HFF-Myc (cell line): ENCODE data around the gene TRAPPC12.

Experiments used
- DNase-seq: peaks from one replicate; pipeline ENCODE4 v3.0.0-alpha.2; 2011; ENCODE audit warnings: low read depth; ENCODE audit errors: extremely low read depth
- H3K4me3 ChIP-seq: replicated peaks from 2 replicates; pipeline ENCODE4 v1.5.1; 2011; ENCODE audit warnings: low read depth, mild to moderate bottlenecking, control low read depth, low read length
- TF ChIP-seq, protein P1 (sequence below): IDR thresholded peaks from 2 replicates; pipeline ENCODE4 v1.5.1; 2012; ENCODE audit warnings: mild to moderate bottlenecking, low read depth, low read length, control low read depth; ENCODE audit errors: missing control alignments

Gene TRAPPC12

DNA sequence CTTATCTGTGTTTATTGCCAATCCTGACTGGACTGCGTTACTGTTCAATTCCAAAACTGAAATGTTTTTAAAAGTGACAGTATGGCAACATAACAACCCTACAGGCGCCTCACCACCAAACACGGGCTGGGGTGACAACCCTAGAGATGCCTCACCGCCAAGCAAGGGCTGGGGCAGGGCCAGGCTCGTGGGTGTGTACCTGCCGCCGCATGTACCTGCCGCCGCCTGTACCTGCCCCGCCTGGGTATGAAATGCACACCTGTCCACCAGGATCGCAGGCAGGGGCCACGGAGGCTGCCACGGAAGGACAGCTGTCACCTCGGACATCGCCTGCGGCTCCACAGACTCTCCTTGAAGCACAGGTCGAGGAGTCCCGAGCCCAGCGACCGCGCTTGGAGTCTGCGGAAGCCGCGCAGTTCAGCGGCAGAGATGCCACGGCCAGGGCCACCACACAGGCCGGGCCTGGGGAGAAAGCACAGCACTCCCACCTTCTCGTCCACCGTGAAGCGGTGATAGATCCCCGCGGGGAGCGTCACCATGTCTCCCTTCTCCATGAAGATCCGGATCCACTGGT lies 120.9 kb downstream of the TRAPPC12 start:
- no peak for DNase-seq
- H3K4me3 ChIP-seq: no peak overlapping the region
- TF ChIP-seq, protein P1, sequence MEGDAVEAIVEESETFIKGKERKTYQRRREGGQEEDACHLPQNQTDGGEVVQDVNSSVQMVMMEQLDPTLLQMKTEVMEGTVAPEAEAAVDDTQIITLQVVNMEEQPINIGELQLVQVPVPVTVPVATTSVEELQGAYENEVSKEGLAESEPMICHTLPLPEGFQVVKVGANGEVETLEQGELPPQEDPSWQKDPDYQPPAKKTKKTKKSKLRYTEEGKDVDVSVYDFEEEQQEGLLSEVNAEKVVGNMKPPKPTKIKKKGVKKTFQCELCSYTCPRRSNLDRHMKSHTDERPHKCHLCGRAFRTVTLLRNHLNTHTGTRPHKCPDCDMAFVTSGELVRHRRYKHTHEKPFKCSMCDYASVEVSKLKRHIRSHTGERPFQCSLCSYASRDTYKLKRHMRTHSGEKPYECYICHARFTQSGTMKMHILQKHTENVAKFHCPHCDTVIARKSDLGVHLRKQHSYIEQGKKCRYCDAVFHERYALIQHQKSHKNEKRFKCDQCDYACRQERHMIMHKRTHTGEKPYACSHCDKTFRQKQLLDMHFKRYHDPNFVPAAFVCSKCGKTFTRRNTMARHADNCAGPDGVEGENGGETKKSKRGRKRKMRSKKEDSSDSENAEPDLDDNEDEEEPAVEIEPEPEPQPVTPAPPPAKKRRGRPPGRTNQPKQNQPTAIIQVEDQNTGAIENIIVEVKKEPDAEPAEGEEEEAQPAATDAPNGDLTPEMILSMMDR: no peak

DNA sequence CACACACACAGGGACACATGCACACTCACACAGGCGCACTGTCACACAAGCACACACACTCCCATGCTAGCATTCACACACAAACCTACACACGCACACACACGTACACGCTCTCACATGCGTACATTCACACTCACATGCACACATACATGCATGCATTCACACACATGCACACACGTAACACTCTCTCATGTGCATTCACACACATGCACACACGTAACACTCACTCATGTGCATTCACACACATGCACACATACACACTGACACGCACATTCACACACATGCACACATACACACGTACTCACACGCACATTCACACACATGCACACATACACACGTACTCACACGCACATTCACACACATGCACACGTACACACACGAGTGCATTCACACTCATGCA lies 123.6 kb downstream of the TRAPPC12 start:
- TF ChIP-seq, protein P1: no peak
- no peak for DNase-seq
- no peak overlapping the region for H3K4me3 ChIP-seq

DNA sequence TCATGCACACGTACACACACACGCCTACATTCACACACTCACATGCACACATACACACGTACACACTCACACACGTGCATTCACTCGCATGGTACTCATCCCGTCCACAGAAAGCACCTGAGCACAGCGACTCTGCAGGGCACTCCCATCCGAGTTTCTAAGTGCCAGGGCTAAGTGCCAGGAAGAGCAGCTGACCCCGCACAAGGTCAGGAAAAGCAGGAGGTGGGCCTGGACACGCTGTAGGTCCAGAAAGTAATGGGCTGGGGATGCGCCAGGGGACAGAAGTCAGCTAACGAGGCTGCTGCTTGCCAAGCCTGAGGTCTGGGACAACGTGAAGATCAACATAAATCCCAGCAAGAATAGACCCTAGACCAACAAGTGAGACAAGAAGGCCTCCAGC lies 124.0 kb downstream of the TRAPPC12 start:
- TF ChIP-seq, protein P1: no peak
- H3K4me3 ChIP-seq: no peak overlapping the region
- DNase-seq: no peak

DNA sequence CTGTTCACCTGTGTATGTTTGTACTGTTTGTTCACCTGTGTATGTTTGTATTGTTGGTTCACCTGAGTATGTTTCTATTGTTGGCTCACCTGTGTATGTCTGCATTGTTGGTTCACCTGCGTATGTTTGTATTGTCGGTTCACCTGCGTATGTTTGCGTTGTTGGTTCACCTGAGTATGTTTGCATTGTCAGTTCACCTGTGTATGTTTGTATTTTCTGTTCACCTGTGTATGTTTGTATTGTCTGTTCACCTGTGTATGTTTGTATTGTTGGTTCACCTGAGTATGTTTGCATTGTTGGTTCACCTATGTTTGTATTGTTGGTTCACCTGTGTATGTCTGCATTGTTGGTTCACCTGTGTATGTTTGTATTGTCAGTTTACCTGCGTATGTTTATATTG lies 125.2 kb downstream of the TRAPPC12 start:
- TF ChIP-seq, protein P1: no peak
- no peak overlapping the region for H3K4me3 ChIP-seq
- no peak for DNase-seq

DNA sequence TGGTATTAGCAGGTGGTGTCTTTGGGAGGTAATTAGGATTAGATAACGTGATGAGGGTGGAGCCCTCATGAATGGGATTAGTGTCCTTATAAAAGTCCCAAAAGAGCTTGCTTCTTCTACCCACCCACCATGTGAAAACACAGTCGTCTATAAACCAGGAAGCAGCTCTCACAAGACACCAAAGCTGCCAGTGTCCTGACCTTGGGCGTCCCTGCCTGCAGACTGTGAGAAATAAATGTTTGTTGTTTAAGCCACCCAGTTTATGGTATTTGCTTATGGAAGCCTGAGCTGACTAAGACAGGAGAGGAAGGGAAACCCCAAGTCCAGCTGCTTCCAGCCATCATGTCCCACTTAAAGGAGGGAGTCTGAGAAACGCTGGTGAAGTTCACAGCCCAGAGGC lies 126.3 kb downstream of the TRAPPC12 start:
- TF ChIP-seq, protein P1: no peak
- no peak for DNase-seq
- H3K4me3 ChIP-seq: no peak overlapping the region

- no peak overlapping the region for H3K4me3 ChIP-seq
- TF ChIP-seq, protein P1: no peak
- no peak for DNase-seq
Observed at GRCh38 chr2:3512086-3512485, 132.6 kb downstream of the TRAPPC12 start.
